GM19240 (cell line): ENCODE results near the gene ZNF526.

Experiments
- DNase-seq: peaks from one replicate; pipeline ENCODE4 v3.0.0; 2011; ENCODE audit warnings: low spot score; ENCODE audit not compliant: insufficient read length

ZNF526 gene

GRCh38 chr19:42220751-42221097 is 612 bp downstream of the ZNF526 start:
- DNase-seq = no peak

- no peak for DNase-seq
Observed at GRCh38 chr19:42224940-42225717, 5.0 kb downstream of the ZNF526 start.

GRCh38 chr19:42225718-42226292 is 5.7 kb downstream of the ZNF526 start:
- DNase-seq = no peak

GRCh38 chr19:42226886-42227285 is 6.8 kb downstream of the ZNF526 start:
- DNase-seq = no peak

GRCh38 chr19:42228641-42229040 is 8.5 kb downstream of the ZNF526 start:
- no peak for DNase-seq

GRCh38 chr19:42229301-42229854 is 9.3 kb downstream of the ZNF526 start:
- no peak for DNase-seq

GRCh38 chr19:42229855-42230351 is 9.8 kb downstream of the ZNF526 start:
- DNase-seq = no peak

GRCh38 chr19:42230571-42230970 is 10.5 kb downstream of the ZNF526 start:
- DNase-seq = no peak

- DNase-seq = no peak
Observed at GRCh38 chr19:42232435-42232834, 12.3 kb downstream of the ZNF526 start.

- DNase-seq = no peak
Observed at GRCh38 chr19:42233106-42233505, 13.0 kb downstream of the ZNF526 start.

- no peak for DNase-seq
Observed at GRCh38 chr19:42233678-42234292, 13.7 kb downstream of the ZNF526 start.

GRCh38 chr19:42234364-42234763 is 14.3 kb downstream of the ZNF526 start:
- no peak for DNase-seq

- DNase-seq = no peak
Observed at GRCh38 chr19:42235181-42235580, 15.1 kb downstream of the ZNF526 start.

GRCh38 chr19:42239544-42240220 is 19.6 kb downstream of the ZNF526 start:
- DNase-seq = no peak

- no peak for DNase-seq
Observed at GRCh38 chr19:42241279-42241678, 21.2 kb downstream of the ZNF526 start.

- no peak for DNase-seq
Observed at GRCh38 chr19:42242069-42242511, 22.0 kb downstream of the ZNF526 start.

- DNase-seq = peak; percentile 89
Observed at GRCh38 chr19:42242512-42243409, 22.6 kb downstream of the ZNF526 start, which contains the start of gene GSK3A. Gene GSK3A, minus strand, starts transcription at chr19:42242602. Its CDS starts 137 bp downstream, at chr19:42242465.

GRCh38 chr19:42244347-42245220 is 24.5 kb downstream of the ZNF526 start:
- DNase-seq = peak; percentile 93

GRCh38 chr19:42245231-42245630 is 25.1 kb downstream of the ZNF526 start:
- DNase-seq = no peak
